HG03095 (cell line): ENCODE measurements around the gene MADD.

Source experiments
- ATAC-seq: cut with Tn5 transposase; IDR thresholded peaks from one replicate; pipeline ENCODE4 v1.9.1; 2021; ENCODE audit warnings: moderate library complexity; ENCODE audit not compliant: unreplicated experiment

Gene MADD

DNA sequence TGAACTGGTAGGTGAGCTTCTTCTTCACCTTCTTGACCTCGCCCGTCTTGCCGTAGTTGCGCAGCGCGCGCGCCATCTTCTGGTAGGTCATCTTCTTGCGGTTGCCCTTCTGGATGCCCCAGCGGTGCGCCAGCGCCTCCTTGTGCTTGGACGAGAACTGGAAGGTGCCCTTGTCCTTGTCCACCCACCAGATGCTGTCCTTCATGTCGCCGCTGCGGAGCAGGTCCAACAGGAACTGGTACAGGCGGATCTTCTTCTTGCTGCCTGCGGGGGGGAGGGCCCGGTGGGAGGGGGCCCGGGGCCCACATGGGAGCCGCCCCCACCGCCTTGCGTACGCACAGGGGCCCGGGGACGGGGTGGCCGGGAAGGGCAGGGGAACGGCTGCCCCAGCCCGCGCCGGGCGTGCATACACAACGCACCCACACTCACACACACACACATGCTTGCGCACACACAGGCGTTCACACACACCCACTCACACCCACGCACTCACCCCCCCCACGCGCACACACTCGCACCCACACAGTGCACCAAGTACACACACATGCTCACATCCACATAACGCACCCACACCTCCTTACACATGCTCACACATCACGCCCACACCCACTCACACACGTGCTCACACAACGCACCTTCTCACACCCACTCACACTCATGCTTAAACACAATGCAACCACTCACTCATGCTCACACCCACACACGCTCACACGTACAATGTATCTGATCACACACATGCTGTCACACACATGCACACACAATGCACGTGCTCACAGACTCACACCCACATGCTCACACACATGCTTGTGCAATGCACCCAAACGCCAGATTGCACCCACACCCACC is 85.6 kb downstream of the MADD start:
- ATAC-seq = no peak

DNA sequence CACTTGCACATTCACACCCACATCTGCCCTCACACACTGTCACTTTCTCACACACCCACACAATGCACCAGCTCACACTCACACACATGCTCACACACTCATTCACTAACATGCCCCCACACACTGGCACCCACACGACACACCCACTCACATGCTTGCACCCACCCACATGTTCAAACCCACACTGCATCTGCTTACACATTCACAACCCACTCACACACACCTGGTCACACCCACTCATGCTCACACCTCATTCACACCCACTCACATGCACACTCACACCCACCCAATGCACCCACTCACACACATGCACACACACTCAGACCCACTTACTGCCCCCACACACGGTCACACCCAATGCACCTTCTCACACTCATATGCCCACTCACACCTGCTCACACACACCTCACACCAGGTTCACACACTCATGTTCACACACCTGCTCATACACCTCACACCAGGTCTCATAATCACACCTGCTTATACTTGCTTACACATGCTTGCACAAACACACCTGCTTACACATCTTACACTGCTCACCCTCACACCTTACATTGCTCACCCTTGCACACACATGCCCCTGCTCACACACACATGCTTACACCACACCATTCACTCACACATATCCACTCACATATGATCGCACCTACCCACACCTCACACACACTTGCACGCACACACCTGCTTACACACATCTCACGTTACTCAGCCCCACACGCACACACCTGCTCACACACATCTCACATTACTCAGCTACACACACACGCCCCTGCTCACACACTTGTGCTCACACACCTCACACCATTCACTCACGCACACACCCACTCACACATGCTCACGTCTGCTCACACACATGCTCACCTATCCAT is 86.4 kb downstream of the MADD start:
- ATAC-seq = no peak

DNA sequence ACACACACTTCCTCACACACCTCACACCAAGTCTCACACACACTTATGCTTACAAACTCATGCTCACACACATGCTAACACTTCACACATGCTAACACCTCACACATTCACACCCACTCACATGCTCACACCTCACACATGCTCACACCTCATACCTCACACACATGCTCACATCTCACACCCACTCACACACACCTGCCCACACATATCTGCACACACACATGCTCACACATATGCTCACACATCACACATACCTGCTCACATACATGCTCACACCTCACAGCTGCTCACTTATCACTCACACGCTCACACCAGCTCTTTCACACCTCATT is 87.0 kb downstream of the MADD start:
- ATAC-seq = no peak

DNA sequence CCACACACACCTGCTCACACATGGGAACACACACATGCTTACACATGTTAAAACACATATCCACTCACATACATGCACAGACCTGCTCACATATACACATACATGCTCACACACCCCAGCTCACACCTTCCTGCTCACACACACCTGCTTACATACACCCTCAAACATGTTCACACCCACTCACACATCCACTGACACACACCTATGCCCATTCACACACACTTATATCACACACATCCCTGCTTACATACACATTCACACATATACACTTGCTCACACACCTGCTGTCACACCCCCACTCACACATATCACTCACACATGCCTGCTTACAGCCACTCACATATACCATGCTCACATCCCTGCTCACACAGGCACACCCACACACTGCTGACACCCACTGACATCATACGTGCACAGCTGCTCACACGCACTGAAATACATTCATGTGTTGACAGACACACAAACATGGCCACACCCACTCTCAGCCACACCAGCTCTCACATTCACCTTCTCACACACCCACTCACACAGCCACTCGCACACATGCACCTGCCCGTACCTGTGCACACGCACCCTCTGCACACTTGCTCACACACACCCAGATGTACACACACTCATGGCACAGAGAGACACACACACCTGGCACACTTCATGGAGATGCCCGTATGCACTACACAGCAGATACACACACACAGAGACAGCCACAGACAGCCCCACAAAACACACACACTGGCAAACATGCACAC is 88.2 kb downstream of the MADD start:
- ATAC-seq = no peak

DNA sequence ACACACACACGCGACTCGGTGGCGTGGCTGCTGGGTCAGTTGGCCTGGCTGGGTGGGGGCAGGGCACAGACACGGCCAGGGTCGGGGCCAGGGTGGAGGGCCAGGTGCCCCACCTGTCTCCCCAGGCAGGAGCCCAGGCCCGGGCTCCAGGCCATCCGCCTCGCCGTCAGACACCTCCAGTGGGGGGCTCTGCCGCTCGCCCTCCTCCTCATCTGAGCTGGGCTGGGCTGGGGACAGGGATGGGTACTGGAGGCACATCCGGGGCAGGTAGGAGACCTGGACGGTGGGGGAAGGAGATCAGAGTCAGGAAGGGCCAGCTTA is 88.8 kb downstream of the MADD start:
- no peak for ATAC-seq

DNA sequence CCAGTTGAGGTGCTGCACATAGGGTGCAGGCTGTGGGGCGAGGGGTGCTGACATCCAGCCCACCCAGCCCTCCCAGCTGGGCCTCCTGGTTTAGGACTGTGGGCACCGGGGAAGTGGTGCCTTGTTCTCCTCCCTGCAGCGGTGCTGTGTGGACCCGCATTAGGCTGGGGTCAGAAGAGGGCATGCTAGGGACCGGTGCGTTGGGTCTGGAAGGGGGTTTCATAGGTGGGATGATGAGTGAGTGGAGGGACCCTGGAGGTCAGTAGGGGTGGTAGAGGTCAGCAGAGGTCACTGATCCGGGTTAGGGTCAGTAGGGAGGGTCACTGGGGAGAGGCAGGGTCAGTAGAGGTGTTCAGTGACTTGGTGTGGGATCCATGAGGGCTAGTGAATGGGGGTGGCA is 89.2 kb downstream of the MADD start:
- no peak for ATAC-seq

DNA sequence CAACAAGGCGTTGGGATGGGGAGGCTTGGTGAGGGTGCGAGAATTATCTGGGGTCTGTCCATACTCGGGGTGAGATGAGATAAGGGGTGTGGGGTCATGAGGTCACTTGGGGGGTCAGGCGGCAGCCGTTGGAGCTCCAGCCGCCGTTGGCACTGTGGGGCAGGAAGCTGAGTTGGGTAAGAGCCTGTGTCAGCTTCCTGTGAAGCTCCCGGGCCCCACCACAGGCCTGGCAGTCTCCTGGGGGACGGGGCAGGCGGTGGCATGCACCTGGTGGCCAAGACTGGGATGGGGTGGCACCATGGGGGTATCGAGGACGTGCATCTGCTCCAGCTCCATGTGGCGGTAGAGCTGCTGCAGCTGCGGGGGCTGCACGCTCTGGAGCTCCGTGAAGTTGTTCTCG is 89.7 kb downstream of the MADD start:
- ATAC-seq = no peak

DNA sequence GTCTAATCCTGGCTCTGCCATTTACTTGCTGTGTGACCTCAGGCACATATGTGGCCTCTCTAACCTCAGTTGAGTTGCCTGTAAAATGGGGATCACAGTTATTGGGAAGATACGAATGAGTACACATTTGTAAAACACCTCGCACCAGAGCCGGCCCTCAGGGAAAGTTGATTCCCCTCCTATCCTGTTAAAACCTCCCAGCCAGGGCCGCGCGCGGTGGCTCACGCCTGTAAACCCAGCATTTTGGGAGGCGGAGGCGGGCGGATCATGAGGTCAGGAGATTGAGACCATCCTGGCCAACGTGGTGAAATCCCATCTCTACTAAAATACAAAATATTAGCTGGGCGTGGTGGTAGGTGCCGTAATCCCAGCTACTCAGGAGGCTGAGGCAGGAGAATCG is 90.4 kb downstream of the MADD start:
- no peak for ATAC-seq

DNA sequence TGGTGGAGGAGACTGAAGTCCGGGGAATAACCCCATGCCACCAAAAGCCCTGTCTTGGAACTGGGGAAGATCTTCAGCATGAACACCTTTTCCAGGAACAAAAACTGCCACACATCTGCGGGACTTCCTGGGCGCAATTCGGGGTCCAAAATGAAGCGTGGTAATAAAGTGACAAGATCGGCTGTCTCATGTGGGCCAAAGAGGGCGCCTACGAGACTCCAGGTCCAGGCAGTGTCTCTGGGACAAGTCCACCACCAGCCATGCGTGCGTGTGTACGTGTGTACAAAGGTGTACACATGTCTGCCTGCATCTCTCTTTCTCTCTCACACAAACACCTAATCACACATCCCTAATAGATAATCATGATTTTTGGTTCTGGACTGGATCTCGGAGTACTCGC is 91.5 kb downstream of the MADD start:
- no peak for ATAC-seq

DNA sequence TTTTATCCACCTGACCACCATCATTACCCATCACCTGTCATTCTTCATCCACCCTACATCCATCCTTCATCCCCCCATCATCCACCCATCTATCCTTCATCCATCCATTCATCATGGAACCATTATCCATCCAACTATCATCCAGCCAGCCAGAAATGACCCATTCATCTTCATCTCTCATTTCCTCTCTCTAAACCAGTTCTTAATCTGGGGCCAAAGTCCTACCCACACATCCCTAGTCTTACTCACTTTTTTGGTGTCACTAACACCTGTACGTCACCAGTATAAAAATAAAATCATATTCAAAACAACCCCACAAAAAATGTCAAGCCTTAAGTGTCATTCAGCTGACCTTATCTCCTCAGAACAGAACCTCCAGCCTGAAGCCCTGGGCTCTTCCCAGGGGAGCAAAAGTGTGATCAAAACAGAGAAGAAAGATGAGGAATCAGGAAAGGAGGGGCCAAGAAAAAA is 96.1 kb downstream of the MADD start:
- ATAC-seq = no peak

DNA sequence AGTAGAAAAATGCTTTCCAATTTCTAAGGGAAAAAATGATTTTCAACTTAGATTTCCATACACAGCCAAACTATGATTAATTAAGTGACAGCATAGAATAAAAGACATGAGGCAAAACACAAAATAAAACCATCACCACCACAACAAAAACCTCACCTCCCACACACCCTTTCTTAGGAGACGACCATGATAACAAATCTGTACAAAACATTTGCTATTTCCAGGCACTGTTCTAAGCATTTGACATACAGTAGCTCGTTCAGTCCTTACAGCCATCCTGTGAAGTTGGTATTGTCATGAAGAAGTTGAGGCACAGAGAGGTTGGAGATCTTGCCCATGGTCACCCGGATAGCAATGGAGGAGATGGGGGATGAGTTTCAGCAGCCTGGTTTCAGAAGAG is 99.7 kb downstream of the MADD start:
- no peak for ATAC-seq

DNA sequence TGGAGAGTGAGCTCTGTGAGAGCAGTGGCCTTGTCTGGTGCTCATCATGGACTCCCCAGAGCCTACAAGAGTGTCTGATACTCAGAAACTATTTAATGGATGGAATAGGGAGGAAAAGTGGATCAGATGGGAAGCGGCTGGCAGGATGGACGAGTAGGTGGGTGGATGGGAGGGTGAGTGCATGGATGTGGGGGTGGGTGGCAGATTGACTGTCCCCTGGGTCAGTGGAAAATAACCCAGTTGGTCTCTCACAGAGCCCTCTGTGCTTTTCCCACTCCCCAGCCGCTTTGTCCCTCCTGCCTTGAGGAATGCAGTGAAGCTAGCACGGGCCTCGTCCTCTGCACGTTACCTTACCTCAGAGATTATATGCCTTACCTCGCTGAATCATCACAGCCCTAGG is 102.5 kb downstream of the MADD start:
- ATAC-seq = no peak

DNA sequence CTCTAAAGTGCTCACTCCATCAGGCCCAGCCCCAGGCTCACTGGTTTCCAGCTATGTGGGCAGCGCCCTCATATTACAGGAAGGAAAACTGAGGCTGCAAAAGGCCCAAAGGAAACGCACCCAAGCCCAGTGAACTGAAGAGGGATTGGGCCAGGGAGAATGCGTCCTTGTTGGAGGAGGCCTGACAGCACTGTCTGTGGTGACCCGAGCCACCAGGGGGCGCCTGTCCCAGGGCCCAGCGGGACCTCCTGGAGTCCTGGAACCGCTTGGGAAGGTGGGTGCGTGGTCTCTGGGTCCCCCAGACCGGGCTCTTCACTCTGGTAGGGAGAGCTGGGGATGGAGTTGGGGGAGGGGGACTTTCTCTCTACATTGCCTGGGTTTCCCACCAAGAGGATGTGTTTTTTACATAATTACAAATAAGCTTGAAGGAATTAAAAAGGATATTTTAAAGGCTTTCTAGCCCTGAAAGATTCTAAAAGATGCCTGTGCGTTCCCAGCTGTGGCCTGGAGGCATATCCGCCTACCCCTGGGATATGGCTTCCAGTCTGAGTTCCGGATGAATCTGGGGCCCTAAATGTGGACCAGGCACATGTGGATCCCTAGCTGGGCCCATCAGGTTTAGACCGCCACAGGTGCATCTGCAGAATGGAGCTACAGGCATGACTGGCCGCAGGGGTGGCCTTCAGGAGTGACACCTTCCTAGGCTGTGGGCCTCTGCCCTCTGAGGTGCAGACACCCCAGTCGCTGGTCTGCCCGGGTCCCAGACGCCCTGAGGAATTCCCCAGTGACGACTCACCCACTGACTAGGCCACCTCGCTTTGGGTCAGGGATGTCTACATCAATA is 104.2 kb downstream of the MADD start:
- ATAC-seq = no peak

DNA sequence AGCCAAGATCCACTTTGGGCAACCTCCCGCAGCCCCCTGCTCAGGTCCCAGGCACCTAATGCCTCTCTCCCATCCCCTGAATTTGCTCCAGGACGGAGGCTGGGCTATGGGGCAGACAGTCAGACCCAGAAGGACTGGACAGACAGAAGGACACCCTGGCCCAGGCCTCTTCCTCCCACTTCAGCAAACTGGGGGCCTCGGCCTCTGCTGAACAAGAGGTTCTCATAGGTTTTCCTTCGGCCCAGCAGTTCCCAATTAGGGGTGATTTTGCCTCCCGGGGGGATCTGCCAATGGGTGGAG is 104.7 kb downstream of the MADD start:
- no peak for ATAC-seq

DNA sequence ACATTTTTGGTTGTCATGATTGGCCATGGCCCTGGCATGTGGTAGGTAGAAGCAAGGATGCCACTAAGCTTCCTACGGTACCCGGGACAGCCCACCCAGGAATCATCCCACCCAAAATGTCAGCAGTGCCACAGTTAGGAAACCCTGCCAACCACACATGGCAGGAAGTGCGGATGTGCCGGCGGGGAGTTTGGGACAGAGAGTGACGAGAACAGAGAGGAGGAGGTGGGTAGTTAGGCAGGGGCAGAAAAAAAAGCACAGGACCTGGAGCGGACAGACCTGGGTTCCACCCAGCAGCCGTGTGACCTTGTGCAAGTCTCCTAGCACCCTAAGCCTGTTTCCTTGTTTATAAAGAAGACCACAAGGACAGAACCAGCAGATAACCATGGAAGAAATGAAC is 105.1 kb downstream of the MADD start:
- ATAC-seq = no peak

DNA sequence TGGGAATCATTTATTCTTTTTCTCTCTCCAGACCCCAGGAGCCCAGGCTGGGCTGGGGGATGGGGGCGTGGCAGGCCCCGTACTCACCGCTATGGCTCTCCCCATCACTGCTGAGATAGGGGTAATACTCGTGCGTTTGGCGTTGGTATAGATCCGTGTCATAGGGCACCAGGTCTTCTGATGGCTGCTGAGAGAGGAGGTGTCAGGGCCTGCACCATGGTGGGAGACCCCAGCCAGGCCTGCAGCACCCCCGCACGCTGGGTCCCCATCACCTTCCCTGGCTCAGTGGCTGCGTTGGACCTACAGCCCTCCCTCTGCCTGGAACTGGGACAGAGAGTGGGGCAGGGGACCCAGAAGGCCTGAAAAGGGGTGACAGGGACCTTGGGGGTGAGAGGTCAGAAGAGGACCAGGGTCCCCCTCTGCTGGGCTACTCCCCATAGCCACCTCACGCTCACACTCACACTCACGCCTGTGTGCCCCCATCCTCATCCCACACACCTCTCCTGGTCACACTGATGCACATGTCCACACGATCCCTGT is 105.7 kb downstream of the MADD start:
- no peak for ATAC-seq

DNA sequence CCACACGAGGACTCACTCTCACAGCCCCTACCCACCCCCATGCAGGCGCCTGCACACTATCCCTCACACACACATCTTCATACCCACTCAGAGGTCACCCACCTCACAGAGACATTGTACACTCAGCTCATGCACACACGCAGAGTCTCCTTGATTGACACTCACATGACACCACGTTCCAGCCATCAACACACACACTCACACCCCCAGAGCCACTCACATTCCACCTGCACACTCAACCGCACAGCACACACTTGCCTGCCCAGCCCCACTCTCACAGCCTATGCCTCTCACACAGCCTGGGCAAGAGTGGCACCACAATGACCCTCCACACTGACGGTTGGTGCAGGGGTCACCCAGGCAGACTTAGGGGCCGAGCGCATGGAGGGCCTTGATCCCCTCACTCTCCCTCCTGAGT is 106.2 kb downstream of the MADD start:
- no peak for ATAC-seq

DNA sequence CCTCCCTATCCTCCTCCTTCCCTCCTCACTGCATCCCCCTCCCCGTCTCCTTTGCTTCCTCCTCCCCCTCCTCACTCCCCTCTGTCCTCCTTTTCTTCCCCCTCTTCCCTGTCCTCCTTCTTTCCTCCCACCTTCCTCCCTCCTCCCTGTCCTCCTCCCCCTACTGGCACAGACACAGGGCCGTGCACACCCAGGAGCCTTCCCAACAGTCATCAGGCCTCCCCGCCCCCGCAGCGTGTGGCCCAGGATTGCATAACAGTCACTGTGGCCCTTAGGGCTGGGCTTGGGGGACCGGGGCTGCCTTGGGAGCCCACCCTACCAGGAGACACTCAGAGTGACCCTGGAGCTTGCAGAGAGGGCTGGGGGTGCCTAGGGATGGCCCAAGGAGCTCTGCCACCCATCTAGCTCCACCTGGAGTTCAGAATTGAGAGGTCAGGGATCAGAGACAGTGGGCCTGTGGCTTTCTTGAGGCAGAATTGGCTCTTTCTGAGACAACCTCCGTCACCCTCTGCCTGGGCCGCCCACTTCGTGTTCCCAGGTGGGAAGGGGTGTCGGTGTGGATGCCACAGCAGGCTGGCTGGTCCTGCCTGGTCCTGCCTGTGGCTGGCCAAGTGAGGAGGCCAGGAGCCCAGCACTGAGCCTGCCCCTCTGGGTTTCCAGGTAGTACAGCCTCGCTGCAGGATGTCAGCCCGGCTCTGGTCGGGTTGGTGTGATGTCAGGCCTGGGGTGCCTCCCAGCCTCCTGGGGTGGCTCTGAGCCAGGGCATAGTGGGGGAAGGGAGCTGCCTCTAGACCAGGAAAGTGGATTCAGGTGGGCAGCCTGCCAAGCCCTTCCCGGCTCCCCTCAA is 106.8 kb downstream of the MADD start:
- no peak for ATAC-seq

DNA sequence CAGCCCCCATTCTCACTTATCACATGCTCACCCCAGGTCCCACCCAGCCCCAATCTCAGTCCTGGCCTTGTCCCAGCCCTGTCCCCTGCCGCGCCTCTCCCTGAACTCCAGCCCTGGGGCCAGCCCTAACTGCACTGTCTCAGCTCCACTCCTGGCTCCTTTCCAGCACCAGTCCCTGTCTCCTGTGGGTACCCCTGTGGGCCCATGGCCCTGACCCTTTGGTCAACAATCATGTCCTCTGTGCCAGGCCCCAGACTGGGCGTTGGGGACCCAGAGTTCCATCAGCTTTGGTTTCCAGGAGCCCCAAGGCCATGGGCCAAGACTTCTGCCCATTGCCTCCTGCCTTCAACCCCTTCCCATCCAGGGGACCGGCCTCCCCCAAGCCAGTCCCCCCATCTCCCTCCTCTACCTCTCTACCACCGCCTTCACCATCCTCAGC is 107.7 kb downstream of the MADD start:
- ATAC-seq = no peak
